ENCODE data around the gene ATP2A1.
A peak's percentile ranks its signal among the peaks of the same experiment; 100 is the strongest.

The ATP2A1 gene

DNA sequence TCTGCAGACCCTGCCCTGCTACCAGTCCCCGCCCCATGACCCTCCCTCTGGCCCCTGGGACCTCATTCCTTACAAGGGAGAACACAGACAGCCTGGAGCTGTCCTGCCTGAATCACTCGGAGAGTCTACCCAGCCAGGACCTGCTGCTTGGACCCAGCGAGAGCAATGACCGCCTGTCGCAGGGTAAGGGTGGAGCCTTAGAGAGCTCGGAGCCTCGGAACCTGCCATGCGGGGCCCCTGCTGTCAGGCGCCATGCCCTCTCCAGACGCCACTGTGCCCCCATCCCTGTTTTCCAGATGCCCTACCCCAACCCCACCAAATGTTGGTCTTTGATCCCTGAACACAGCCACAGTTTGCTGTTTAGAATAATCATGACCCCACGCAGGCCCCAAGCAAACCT is 9.1 kb upstream of the ATP2A1 start:
- DNase-seq (no peak), ATAC-seq (ENCODE audit: insufficient read depth, low read depth) (no peak)
- Histone ChIP-seq H2AFZ (ENCODE audit: low read depth, low read length) (no peak overlapping the region), H4K20me1 (ENCODE audit: insufficient read depth, low read length) (peaks cover 15% of the 10 kb centered on the region; the same call in 1 of the 2 replicates), H3K4me1 (ENCODE audit: insufficient read depth, low read length) (peaks cover 17% of the 10 kb centered on the region), H3K9ac (ENCODE audit: low read depth, low read length) (no peak overlapping the region), H3K36me3 (ENCODE audit: insufficient read depth, low read length) (peaks cover 77% of the 10 kb centered on the region), H3K9me3 (ENCODE audit: insufficient read depth, low read length, severe bottlenecking) (no peaks in the 10 kb centered on the region), H3K27me3 (ENCODE audit: insufficient read depth, low read length, poor library complexity) (no peaks in the 10 kb centered on the region), H3K79me2 (ENCODE audit: insufficient read depth, low read length) (peaks cover 34% of the 10 kb centered on the region), H3K4me3 (ENCODE audit: low read depth in 1 of 2, low read length in 2 of 2) (no peak overlapping the region), H3K27ac (ENCODE audit: low read length) (no peak overlapping the region), H3K4me2 (ENCODE audit: insufficient read depth, low read length) (no peak overlapping the region)
- TF ChIP-seq EZH2 (IDR thresholded peaks at IDR 0.05; ENCODE audit: borderline replicate concordance, low read depth, low read length, severe bottlenecking): no peak
- TF ChIP-seq, protein P1, sequence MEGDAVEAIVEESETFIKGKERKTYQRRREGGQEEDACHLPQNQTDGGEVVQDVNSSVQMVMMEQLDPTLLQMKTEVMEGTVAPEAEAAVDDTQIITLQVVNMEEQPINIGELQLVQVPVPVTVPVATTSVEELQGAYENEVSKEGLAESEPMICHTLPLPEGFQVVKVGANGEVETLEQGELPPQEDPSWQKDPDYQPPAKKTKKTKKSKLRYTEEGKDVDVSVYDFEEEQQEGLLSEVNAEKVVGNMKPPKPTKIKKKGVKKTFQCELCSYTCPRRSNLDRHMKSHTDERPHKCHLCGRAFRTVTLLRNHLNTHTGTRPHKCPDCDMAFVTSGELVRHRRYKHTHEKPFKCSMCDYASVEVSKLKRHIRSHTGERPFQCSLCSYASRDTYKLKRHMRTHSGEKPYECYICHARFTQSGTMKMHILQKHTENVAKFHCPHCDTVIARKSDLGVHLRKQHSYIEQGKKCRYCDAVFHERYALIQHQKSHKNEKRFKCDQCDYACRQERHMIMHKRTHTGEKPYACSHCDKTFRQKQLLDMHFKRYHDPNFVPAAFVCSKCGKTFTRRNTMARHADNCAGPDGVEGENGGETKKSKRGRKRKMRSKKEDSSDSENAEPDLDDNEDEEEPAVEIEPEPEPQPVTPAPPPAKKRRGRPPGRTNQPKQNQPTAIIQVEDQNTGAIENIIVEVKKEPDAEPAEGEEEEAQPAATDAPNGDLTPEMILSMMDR (IDR thresholded peaks at IDR 0.05; ENCODE audit: borderline replicate concordance, extremely low read depth, low read length, poor library complexity, severe bottlenecking): no peak

DNA sequence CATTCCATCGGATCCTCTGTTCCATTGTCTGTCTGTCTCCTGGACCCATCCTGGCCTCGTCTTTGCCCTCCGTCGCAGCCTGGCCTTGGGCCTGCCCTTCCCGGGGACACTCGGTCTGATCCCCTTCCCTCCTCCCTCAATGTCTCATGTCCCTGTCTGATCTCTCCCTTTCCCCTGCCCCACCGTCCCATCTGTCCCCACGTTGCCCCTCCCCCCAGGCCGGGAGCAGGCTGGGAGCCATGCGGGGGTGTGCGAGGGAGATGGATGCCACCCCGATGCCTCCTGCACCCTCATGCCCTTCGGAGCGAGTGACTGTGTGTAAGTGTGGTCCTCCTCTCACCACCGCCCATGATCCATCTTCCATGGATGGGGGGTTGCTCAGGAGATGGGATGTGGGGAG is 5.3 kb upstream of the ATP2A1 start:
- peaks cover 10% of the 10 kb centered on the region; the same call in 1 of the 2 replicates for H4K20me1 ChIP-seq (ENCODE audit: insufficient read depth, low read length)
- ATAC-seq (ENCODE audit: insufficient read depth, low read depth): no peak
- no peaks in the 10 kb centered on the region for H3K27me3 ChIP-seq (ENCODE audit: insufficient read depth, low read length, poor library complexity)
- no peak overlapping the region for H3K27ac ChIP-seq (ENCODE audit: low read length)
- no peaks in the 10 kb centered on the region; the same call in 1 of the 2 replicates for H3K79me2 ChIP-seq (ENCODE audit: insufficient read depth, low read length)
- H3K4me3 ChIP-seq (ENCODE audit: low read depth in 1 of 2, low read length in 2 of 2): no peak overlapping the region
- DNase-seq: no peak
- H3K4me1 ChIP-seq (ENCODE audit: insufficient read depth, low read length): no peaks in the 10 kb centered on the region
- TF ChIP-seq EZH2 (IDR thresholded peaks at IDR 0.05; ENCODE audit: borderline replicate concordance, low read depth, low read length, severe bottlenecking): no peak
- TF ChIP-seq, protein P1 (IDR thresholded peaks at IDR 0.05; ENCODE audit: borderline replicate concordance, extremely low read depth, low read length, poor library complexity, severe bottlenecking): no peak
- no peaks in the 10 kb centered on the region for H3K9me3 ChIP-seq (ENCODE audit: insufficient read depth, low read length, severe bottlenecking)
- H3K4me2 ChIP-seq (ENCODE audit: insufficient read depth, low read length): no peak overlapping the region
- no peak overlapping the region for H3K9ac ChIP-seq (ENCODE audit: low read depth, low read length)
- H3K36me3 ChIP-seq (ENCODE audit: insufficient read depth, low read length): peaks cover 63% of the 10 kb centered on the region
- H2AFZ ChIP-seq (ENCODE audit: low read depth, low read length): no peak overlapping the region

DNA sequence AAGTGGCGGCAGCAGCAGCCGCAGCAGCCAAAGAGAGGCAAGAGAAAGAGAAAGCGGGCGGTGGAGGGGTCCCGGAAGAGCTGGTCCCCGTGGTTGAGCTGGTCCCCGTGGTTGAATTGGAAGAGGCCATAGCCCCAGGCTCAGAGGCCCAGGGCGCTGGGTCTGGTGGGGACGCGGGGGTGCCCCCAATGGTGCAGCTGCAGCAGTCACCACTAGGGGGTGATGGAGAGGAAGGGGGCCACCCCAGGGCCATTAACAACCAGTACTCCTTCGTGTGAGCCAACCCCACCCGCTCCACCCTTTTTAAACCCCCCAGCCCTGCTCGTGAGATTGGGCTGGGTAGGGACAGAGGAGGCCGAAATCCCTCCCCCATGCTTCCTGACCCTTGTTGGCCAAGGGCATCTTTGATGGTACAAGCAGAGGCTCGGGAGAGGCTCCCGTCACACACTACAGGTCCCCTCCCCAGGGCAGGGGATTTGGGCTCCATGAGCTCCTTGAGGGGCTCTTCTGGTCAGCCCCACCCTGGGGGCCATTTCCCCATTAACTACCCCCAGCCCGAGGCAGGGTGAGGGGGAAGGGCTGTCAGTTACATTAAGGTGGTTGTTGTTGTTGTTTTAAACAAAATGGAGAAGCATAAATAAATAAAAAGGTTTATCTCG is 4.6 kb upstream of the ATP2A1 start:
- Histone ChIP-seq H3K4me3 (ENCODE audit: low read depth in 1 of 2, low read length in 2 of 2) (no peak overlapping the region), H4K20me1 (ENCODE audit: insufficient read depth, low read length) (peaks cover 10% of the 10 kb centered on the region; the same call in 1 of the 2 replicates), H2AFZ (ENCODE audit: low read depth, low read length) (no peak overlapping the region), H3K27me3 (ENCODE audit: insufficient read depth, low read length, poor library complexity) (no peaks in the 10 kb centered on the region), H3K27ac (ENCODE audit: low read length) (no peak overlapping the region), H3K79me2 (ENCODE audit: insufficient read depth, low read length) (no peaks in the 10 kb centered on the region; the same call in 1 of the 2 replicates), H3K36me3 (ENCODE audit: insufficient read depth, low read length) (peaks cover 59% of the 10 kb centered on the region), H3K9ac (ENCODE audit: low read depth, low read length) (no peak overlapping the region), H3K9me3 (ENCODE audit: insufficient read depth, low read length, severe bottlenecking) (no peaks in the 10 kb centered on the region), H3K4me1 (ENCODE audit: insufficient read depth, low read length) (peaks cover 7% of the 10 kb centered on the region), H3K4me2 (ENCODE audit: insufficient read depth, low read length) (no peak overlapping the region)
- ATAC-seq (ENCODE audit: insufficient read depth, low read depth): peak; percentile 75
- TF ChIP-seq EZH2 (IDR thresholded peaks at IDR 0.05; ENCODE audit: borderline replicate concordance, low read depth, low read length, severe bottlenecking): no peak
- TF ChIP-seq, protein P1 (IDR thresholded peaks at IDR 0.05; ENCODE audit: borderline replicate concordance, extremely low read depth, low read length, poor library complexity, severe bottlenecking): peak; percentile 81
- DNase-seq: peak; percentile 60
